ENCODE results near the gene PIGP. TPM values are rescaled to one million over a fixed set of nuclear protein-coding genes. Genes with fewer than 3 reads are reported as not detected.

The PIGP gene
- total RNA-seq, 1 donor from 2014 or later = 11.0 TPM

- Mint-ChIP-seq H3K4me3 (no peak overlapping the region), H3K36me3 (no peaks in the 10 kb centered on the region), H3K27me3 (ENCODE audit: low read depth) (peaks cover 2% of the 10 kb centered on the region), H3K4me1 (peaks cover 2% of the 10 kb centered on the region), H3K27ac (no peak overlapping the region), H3K9me3 (no peaks in the 10 kb centered on the region)
- DNase-seq (ENCODE audit: low spot score in 2 of 2, unreplicated experiment in 2 of 2) = no peak
- TF ChIP-seq, protein P1, sequence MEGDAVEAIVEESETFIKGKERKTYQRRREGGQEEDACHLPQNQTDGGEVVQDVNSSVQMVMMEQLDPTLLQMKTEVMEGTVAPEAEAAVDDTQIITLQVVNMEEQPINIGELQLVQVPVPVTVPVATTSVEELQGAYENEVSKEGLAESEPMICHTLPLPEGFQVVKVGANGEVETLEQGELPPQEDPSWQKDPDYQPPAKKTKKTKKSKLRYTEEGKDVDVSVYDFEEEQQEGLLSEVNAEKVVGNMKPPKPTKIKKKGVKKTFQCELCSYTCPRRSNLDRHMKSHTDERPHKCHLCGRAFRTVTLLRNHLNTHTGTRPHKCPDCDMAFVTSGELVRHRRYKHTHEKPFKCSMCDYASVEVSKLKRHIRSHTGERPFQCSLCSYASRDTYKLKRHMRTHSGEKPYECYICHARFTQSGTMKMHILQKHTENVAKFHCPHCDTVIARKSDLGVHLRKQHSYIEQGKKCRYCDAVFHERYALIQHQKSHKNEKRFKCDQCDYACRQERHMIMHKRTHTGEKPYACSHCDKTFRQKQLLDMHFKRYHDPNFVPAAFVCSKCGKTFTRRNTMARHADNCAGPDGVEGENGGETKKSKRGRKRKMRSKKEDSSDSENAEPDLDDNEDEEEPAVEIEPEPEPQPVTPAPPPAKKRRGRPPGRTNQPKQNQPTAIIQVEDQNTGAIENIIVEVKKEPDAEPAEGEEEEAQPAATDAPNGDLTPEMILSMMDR (IDR thresholded peaks at IDR 0.05; ENCODE audit: unreplicated experiment) = no peak
Measured at GRCh38 chr21:37030864-37031263, 42.0 kb downstream of the PIGP start.

DNA sequence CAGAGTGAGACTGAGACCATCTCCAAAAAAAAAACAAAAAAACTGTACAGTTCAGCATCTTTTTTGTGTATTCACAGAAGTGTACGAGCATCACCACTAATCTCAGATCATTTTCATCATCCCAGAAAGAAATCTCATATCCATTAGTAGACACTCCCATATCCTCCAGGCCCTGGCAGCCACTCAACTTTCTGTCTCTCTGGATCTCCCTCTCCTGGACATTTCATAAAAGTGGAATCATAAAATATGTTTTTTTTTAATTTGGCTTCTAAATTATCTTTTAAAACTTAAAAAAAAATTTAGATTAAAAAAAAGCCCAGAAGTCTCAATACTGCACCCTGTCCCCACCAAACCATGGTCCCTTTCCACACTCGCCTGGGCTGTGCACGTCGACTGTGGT is 44.3 kb downstream of the PIGP start:
- peaks cover 5% of the 10 kb centered on the region for H3K27me3 Mint-ChIP-seq (ENCODE audit: low read depth)
- TF ChIP-seq, protein P1 (IDR thresholded peaks at IDR 0.05; ENCODE audit: unreplicated experiment) = peak; percentile 17
- H3K9me3 Mint-ChIP-seq = peaks cover 2% of the 10 kb centered on the region
- no peak overlapping the region for H3K4me3 Mint-ChIP-seq
- peaks cover 2% of the 10 kb centered on the region for H3K4me1 Mint-ChIP-seq
- no peaks in the 10 kb centered on the region for H3K36me3 Mint-ChIP-seq
- DNase-seq (ENCODE audit: low spot score in 2 of 2, unreplicated experiment in 2 of 2) = no peak
- no peak overlapping the region for H3K27ac Mint-ChIP-seq

GRCh38 chr21:37026499-37026898 is 46.4 kb downstream of the PIGP start:
- Mint-ChIP-seq H3K9me3 (peaks cover 5% of the 10 kb centered on the region), H3K36me3 (no peaks in the 10 kb centered on the region), H3K27ac (no peak overlapping the region), H3K4me3 (no peak overlapping the region), H3K27me3 (ENCODE audit: low read depth) (peaks cover 5% of the 10 kb centered on the region), H3K4me1 (peaks cover 2% of the 10 kb centered on the region)
- no peak for DNase-seq (ENCODE audit: low spot score in 2 of 2, unreplicated experiment in 2 of 2)
- TF ChIP-seq, protein P1 (IDR thresholded peaks at IDR 0.05; ENCODE audit: unreplicated experiment) = no peak

GRCh38 chr21:37017951-37018679 is 54.8 kb downstream of the PIGP start:
- Mint-ChIP-seq H3K27ac (no peak overlapping the region), H3K27me3 (ENCODE audit: low read depth) (no peaks in the 10 kb centered on the region), H3K4me1 (no peaks in the 10 kb centered on the region), H3K9me3 (no peaks in the 10 kb centered on the region), H3K4me3 (no peak overlapping the region), H3K36me3 (no peaks in the 10 kb centered on the region)
- DNase-seq (ENCODE audit: low spot score in 2 of 2, unreplicated experiment in 2 of 2) = no peak
- TF ChIP-seq, protein P1 (IDR thresholded peaks at IDR 0.05; ENCODE audit: unreplicated experiment) = no peak

Other genes with a start within 250 kb of the PIGP start
- 19.8 to 20.2 TPM (median 19.8 TPM) in 3 replicates for gene HLCS, start 106.4 kb downstream of the PIGP start, total RNA-seq
- gene RIPPLY3, start 66.4 kb downstream of the PIGP start, total RNA-seq = 0.22 to 0.54 TPM (median 0.38 TPM) in 3 replicates
- 280 to 286 TPM (median 285 TPM) in 3 replicates for gene TTC3, start 183 bp upstream of the PIGP start, total RNA-seq
- 37.6 to 45.0 TPM (median 42.4 TPM) in 3 replicates for gene VPS26C, start 194.3 kb upstream of the PIGP start, total RNA-seq